Activated naive CD4-positive, alpha-beta T cell treated with anti-CD3 and anti-CD28 coated beads, Interleukin-2, amount 50 U/mL, for 24 hours (primary cell): ENCODE results near the gene SRPK3.
"Not testable (repeated sequence)": the region's sequence is repeated elsewhere in the genome, so short reads cannot be mapped to it uniquely, and the experiment has no call there.

Experiments
- H3K27ac Mint-ChIP-seq: one replicate; pipeline ENCODE4 v1.8.0; 2021; ENCODE audit warnings: mild to moderate bottlenecking, mixed read lengths
- H3K27me3 Mint-ChIP-seq: one replicate; pipeline ENCODE4 v1.8.0; 2021; ENCODE audit warnings: mixed read lengths
- H3K36me3 Mint-ChIP-seq: one replicate; pipeline ENCODE4 v1.8.0; 2021; ENCODE audit warnings: mixed read lengths
- H3K4me1 Mint-ChIP-seq: one replicate; pipeline ENCODE4 v1.8.0; 2021; ENCODE audit warnings: mixed read lengths
- H3K4me3 Mint-ChIP-seq: one replicate; pipeline ENCODE4 v1.8.0; 2021; ENCODE audit warnings: mild to moderate bottlenecking, mixed read lengths
- H3K9me3 Mint-ChIP-seq: one replicate; pipeline ENCODE4 v1.8.0; 2021; ENCODE audit warnings: mixed read lengths

The SRPK3 gene

DNA sequence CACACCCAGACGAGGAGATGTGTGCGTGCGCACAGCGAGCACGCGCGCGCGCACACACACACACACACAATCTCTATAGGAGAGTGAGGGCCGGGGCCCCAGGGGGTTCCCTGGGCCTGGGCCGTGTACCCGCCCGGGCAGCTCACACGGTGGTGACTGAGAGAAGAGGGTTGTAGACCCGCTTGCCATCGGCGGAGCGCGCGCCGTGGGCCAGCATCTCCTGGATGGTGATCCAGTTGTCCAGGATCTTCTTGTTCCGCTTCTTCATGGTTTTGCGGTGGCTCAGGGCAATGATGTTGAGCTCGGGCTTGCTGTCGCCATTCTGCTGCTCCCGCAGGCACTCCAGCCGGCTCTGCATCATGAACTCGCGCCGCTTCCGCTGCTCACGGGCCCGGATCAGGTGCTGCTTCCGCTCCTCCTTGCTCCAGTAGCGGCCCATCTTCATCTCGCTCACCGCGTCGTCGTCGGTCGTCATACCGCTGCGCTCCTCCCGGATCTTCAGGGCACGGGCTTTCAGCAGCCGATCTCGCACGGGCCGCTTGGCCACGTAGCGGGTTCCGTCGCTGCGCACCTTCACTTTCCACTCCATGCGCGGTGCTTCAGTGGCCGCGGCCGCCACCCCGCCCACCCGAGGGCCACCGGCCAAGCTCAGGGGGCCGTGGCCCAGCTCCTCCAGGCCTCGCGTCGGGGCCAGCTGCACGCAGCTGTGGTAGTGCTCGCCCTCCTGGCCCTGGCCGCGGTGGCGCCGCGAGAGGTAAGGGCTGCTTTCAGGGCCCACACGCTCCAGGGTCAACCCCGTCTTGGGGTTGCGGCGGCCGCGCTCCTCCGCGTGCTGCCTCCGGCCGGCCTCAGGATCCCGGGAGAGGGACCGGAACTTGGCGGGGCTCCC, 22.6 kb downstream of the SRPK3 start:
- Mint-ChIP-seq H3K27me3 (no peaks in the 10 kb centered on the region), H3K36me3 (no peaks in the 10 kb centered on the region), H3K4me1 (no peaks in the 10 kb centered on the region), H3K27ac (no peak overlapping the region), H3K4me3 (no peak overlapping the region), H3K9me3 (no peaks in the 10 kb centered on the region)

DNA sequence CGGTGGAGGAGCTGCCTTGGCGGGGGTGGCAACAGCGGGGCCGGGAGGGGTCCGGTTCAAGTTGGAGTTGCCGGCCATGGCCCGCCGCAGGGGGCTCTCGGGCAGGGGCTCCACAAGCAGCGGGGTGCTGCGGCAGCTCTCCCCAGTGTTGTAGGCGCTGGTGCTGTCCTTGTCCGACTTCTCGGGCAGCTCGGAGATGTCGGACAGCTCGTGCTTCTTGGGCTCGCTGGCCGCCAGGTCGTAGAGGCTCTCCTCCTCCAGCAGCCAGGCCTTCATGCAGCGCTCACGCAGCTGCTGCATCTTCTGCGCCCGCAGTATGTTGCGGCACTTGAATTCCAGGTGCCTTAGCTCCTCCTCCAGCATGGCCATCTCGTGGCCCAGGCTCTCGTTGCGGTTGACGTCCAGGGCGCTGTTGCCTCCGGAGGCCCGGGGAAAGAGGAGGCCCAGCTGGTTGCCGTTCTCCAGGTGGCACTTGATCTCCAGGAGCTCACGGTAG, 23.3 kb downstream of the SRPK3 start:
- Mint-ChIP-seq H3K4me3 (no peak overlapping the region), H3K36me3 (no peaks in the 10 kb centered on the region), H3K4me1 (no peaks in the 10 kb centered on the region), H3K27ac (no peak overlapping the region), H3K9me3 (no peaks in the 10 kb centered on the region), H3K27me3 (no peaks in the 10 kb centered on the region)

DNA sequence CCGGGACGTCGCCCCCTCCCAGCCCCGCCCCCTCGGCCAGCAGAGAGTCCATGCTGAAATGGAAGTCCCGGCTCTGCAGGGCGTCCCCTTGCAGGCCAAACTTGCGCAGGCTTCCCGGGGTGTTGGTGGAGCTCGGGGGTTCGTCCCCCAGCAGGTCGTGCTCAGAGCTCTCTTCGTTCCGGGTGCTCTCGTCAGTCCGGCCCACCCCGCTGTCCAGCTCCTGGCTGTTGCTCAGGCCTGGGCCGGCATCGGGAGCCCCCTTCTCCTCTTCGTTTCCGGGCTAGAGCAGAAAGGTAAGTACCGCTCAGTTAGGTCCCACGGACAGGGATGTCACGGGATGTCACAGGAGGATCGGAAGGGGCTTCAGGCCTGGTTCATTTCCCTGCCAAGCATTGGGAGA, 23.8 kb downstream of the SRPK3 start:
- H3K4me3 Mint-ChIP-seq: no peak overlapping the region
- H3K27me3 Mint-ChIP-seq: no peaks in the 10 kb centered on the region
- no peaks in the 10 kb centered on the region for H3K4me1 Mint-ChIP-seq
- no peak overlapping the region for H3K27ac Mint-ChIP-seq
- H3K36me3 Mint-ChIP-seq: no peaks in the 10 kb centered on the region
- no peaks in the 10 kb centered on the region for H3K9me3 Mint-ChIP-seq

DNA sequence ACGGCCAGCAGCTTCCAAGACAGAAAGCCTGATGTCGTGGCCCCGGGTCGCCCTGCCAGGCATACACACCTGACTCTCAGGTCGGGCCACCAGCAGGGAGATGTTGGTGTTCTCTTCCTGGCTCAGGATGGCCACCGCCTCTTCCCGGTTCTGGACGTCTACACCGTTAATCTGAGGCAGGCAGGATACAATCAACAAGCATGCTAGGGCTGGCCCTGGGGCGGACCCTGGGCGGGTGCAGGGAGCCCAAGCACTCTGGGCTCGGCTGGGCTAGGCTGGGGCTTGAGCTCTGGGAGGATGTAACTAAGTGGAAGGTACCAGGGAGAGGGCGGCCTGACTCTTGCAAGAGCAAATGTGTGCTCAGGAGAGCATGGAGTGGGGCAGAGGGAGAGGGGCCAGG, 24.6 kb downstream of the SRPK3 start:
- no peaks in the 10 kb centered on the region for H3K9me3 Mint-ChIP-seq
- no peaks in the 10 kb centered on the region for H3K4me1 Mint-ChIP-seq
- H3K4me3 Mint-ChIP-seq: no peak overlapping the region
- no peak overlapping the region for H3K27ac Mint-ChIP-seq
- no peaks in the 10 kb centered on the region for H3K27me3 Mint-ChIP-seq
- no peaks in the 10 kb centered on the region for H3K36me3 Mint-ChIP-seq

DNA sequence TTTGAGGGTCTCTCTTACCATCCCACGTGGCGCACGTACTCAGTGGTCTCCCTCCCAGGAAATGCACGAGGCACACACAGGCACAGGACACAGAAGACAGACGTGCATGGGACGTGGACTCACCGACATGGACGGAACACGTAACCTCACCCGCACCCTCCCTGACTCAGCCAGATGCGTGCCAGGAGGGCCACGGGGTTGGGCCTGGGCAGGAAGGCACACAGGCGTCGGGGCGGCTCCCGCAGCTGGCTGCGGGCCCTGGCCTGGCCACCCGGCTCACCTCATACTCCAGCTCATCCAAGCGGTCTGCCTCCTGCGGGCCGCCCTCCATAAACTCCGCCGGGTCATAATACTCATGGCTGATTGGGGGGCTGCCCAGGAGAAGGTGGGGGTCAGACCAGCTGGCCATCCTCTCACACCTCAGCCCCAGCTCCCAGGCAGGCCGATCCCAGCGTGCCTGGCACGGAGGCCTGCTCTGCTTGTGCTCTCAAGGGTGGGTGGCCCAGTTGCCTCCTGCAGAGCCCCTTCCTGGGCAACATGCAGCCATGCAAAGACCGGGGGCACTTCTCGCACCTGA, 26.2 kb downstream of the SRPK3 start:
- Mint-ChIP-seq H3K27ac (no peak overlapping the region), H3K4me1 (no peaks in the 10 kb centered on the region), H3K27me3 (no peaks in the 10 kb centered on the region), H3K36me3 (no peaks in the 10 kb centered on the region), H3K9me3 (no peaks in the 10 kb centered on the region), H3K4me3 (no peak overlapping the region)

DNA sequence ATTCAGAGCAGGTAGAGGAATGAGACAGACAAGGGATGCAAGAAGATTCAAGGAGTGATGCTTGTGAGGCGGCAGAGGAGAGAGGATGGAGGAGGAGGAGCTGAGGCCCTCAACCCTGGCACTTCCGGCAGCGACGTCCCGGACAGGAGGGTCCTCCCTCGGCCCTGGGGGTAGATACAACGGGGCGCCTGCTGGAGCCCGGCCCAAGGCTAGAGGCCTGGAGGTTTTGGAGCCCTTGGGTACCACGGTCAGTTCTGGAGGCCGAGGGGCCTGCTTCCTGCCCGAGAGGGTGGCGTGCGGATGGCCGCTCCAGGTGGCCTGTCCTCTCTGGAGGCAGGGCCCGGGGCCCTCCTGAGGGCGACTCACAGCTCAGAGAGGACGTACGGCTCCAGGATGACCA, 27.1 kb downstream of the SRPK3 start:
- H3K4me1 Mint-ChIP-seq: no peaks in the 10 kb centered on the region
- no peak overlapping the region for H3K27ac Mint-ChIP-seq
- H3K9me3 Mint-ChIP-seq: no peaks in the 10 kb centered on the region
- no peak overlapping the region for H3K4me3 Mint-ChIP-seq
- H3K27me3 Mint-ChIP-seq: no peaks in the 10 kb centered on the region
- no peaks in the 10 kb centered on the region for H3K36me3 Mint-ChIP-seq

DNA sequence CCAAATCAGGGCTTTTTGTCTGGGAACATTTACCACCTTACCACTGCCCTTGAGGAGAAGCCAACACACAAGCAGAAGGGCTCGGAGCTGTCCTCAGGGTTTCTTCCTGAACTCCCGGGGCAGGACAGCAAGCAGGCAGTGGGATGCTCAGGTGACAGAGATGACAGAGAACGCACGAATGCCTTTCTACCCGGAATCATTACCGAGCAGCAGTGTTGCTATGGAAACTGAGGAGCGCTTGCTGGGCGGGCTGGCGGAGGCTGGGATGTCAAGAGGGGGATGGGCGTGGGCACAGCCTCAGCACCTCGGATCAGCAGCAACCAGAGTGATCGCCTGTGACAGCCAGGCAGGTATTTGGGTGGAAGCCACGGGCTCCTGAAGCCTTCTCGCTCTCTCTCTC, 31.4 kb downstream of the SRPK3 start:
- H3K36me3 Mint-ChIP-seq: no peaks in the 10 kb centered on the region
- no peaks in the 10 kb centered on the region for H3K9me3 Mint-ChIP-seq
- peaks cover 14% of the 10 kb centered on the region for H3K4me1 Mint-ChIP-seq
- H3K27ac Mint-ChIP-seq: no peak overlapping the region
- H3K4me3 Mint-ChIP-seq: no peak overlapping the region
- H3K27me3 Mint-ChIP-seq: no peaks in the 10 kb centered on the region

DNA sequence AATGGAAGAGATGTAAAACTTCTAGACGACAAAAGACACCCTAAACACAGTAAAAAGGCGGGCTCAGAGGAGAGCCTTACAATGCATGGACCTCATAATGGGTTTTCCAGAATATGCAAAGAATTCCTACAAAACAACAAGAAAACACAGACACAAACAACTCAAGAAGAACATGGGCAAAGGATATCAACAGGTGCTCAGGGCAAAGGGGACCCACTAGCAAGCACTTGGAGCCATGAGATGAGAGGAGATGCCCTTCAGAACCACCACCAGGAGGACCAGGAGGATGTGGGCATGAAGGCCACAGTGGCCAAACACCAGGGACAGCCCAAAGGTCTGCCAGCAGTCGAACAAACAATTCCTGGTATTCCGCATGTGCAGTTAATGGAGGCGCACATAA, 32.3 kb downstream of the SRPK3 start:
- Mint-ChIP-seq H3K4me1 (peaks cover 19% of the 10 kb centered on the region), H3K9me3 (no peaks in the 10 kb centered on the region), H3K27ac (peak overlapping the region; percentile 63), H3K4me3 (no peak overlapping the region), H3K36me3 (no peaks in the 10 kb centered on the region), H3K27me3 (no peaks in the 10 kb centered on the region)

DNA sequence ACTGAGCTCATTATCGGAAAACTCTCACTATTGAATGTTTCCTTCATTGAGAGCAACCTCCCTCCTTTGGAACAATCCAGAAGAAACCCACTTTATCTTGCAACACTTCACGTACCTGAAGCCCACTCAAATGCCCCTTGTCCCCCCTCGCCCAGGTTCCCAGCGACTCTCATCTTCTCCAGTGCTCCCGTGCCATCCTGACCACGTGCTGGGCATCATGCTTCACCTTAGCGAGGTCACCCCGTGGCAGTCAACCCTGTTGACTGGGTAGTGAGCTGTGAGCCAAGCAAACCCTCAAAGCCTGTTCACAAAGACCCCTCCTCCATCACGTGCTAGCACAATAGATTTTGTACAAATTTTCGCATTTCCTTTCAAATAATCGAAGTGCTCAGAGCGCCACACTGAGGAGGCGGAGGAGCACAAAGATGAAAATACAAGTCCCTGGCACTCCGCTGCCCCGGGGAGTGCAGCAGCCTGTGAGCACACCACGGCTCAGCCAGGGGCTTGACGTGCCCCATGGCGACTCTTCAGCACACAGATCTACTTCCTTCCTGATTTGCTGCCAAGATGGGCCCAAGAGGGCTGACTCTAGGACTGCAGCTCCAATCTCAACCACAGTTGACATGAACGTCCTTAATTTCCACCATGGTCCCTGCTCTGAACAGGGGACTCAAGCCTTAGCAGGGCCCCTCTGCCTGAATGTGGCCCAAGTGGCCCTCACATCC, 33.9 kb downstream of the SRPK3 start:
- H3K9me3 Mint-ChIP-seq: no peaks in the 10 kb centered on the region
- no peaks in the 10 kb centered on the region for H3K36me3 Mint-ChIP-seq
- H3K27ac Mint-ChIP-seq: no peak overlapping the region
- H3K4me3 Mint-ChIP-seq: no peak overlapping the region
- peaks cover 24% of the 10 kb centered on the region for H3K4me1 Mint-ChIP-seq
- no peaks in the 10 kb centered on the region for H3K27me3 Mint-ChIP-seq

DNA sequence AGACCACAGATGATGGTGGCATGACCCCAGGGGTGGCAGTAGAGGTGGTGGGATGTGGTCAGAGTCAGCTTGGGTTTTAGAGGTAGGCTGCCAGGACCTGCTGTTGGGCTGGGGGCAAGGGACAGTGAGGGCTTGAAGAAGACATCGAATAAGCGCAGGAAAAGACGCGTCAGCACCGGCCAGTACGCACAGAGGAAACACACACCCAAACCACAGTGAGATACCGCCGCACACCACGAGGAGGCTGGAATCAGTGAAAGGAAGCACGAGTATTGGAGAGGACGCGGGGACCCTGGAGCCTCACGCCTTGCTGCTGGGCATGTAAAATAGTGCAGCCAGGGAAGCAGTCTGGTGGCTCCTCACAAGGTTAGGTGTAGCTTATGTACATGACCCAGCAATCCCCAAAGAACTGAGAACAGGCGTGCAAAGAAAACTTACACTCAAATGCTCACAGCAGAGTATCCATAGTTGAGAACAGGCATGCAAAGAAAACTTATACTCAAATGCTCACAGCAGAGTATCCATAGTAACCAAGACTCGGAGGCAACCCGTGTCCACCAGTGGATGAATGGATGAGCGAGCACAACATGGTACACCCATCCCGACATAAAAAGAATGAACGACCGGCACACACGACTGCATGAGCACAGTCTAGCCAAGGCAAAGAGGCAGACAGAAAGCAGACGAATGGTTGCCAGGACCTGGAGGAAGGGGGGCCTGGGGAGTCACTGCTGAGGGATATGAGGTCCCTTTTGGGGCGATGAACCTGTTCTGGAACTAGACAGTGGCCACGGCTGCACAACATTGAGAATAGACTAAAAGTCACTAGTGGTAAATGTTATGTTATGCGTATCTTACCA, 36.2 kb downstream of the SRPK3 start:
- Mint-ChIP-seq H3K4me1 (peaks cover 40% of the 10 kb centered on the region), H3K27ac (peak overlapping the region; percentile 55), H3K9me3 (no peaks in the 10 kb centered on the region), H3K4me3 (peak overlapping the region; percentile 44), H3K36me3 (no peaks in the 10 kb centered on the region), H3K27me3 (no peaks in the 10 kb centered on the region)

DNA sequence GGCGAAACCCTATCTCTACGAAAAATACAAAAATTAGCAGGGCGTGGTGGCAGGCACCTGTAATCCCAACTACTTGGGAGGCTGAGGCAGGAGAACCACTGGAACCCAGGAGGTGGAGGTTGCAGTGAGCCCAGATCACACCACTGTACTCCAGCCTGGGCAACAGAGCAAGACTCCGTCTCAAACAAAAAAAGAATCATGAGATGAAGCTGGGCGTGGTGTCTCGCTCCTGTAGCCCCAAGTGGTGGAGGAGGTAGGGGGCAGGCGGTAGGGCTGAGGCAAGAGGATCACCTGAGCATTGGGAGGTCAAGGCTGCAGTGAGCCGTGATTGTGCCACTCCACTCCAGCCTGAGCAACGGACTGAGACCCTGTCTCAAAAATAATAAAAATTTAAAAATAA, 37.2 kb downstream of the SRPK3 start:
- peaks cover 47% of the 10 kb centered on the region for H3K4me1 Mint-ChIP-seq
- not testable (repeated sequence) for H3K9me3 Mint-ChIP-seq, H3K36me3 Mint-ChIP-seq, H3K4me3 Mint-ChIP-seq, H3K27me3 Mint-ChIP-seq, H3K27ac Mint-ChIP-seq

DNA sequence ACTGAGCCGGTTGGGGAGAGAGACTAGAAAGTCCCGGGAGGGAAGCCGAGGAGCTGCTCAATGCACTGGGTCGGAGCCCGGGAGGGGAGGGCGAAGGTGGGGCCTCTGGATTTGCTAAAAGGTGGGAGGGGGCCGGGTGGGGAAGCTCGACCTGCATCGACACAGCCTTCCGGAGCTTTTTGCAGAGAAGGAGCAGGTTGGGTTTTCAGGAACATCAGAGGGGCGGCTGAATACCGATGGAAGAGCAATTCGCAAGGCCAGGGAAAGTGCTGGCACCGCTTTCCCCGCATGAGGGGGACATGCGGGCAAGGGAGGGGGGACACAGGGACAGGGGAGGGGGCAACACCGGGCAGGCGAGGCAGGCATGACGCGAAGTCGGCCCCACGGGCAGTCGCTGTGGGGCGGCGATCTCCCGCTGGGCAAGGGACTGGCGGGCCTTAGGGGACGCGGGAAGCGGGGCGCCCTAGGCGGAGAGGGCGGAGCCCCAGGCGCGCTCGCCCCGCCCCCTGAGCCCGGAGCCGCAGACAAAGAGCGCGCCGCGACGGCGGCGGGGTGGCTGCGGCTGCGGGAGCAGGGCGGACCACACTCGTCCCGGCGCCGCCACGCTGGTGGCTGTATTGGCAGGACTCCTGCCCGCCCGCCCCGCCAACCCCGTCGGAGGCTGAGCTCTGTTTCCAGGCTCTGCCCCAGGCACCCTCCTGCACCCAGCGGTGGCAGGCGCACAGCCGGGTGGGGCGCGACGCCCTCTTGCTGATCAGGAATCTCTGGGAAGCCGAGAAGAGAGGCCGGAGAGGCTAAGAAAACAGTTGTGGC, 37.9 kb downstream of the SRPK3 start:
- no peak overlapping the region for H3K27ac Mint-ChIP-seq
- peaks cover 50% of the 10 kb centered on the region for H3K4me1 Mint-ChIP-seq
- peak overlapping the region; percentile 62 for H3K4me3 Mint-ChIP-seq
- H3K9me3 Mint-ChIP-seq: no peaks in the 10 kb centered on the region
- no peaks in the 10 kb centered on the region for H3K36me3 Mint-ChIP-seq
- H3K27me3 Mint-ChIP-seq: no peaks in the 10 kb centered on the region

DNA sequence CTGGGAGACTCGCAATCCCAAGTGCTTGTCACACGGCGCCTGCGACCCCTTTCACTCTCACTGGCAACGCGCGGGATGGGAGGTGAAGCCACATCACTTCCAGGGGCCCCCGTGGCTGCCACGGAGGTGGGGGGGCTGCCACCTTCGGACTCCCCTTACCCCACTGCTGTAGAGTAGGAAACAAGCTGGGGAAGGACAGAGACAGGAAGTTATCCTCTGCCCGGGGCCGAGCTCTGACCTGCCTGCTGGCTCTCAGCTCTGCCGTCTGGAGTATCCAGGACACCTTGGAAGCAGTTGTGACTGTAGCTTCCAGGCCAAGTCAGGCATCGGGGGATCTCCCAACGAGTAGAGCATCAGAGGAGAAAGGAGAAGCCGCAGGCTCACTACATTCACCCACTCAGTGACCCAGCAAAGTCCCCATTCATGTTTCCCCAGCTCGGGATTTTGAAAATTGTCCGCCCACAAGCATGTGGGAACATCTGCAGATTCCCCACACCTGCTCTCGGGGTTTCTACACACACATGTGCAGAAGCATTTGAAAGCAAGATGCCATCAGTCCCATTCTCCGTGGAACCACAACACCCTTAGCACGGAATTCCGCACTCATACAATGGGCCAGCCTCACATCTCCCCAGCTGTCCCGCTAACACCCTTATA, 38.7 kb downstream of the SRPK3 start:
- no peaks in the 10 kb centered on the region for H3K27me3 Mint-ChIP-seq
- H3K4me3 Mint-ChIP-seq: peak overlapping the region; percentile 62
- H3K36me3 Mint-ChIP-seq: no peaks in the 10 kb centered on the region
- peaks cover 51% of the 10 kb centered on the region for H3K4me1 Mint-ChIP-seq
- no peak overlapping the region for H3K27ac Mint-ChIP-seq
- no peaks in the 10 kb centered on the region for H3K9me3 Mint-ChIP-seq

DNA sequence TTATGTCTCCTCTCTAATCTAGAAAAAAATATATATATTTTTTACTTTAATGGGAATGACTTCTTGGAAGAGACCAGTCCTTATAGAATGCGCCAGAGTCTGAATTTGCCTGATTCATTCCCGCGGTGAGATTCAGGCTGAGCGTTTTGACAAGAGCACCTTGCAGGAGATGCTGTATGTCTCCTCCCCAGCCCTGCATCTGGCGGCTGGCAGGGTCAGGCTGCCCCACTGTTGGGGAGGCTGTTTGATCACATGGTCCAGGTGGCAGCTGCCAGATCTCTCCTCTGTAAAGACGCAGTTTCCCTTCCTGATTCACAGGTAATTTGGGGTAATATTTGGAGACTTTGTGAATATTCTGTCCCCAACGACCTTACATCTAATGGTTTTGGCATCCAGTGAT, 39.8 kb downstream of the SRPK3 start:
- no peaks in the 10 kb centered on the region for H3K27me3 Mint-ChIP-seq
- no peaks in the 10 kb centered on the region for H3K36me3 Mint-ChIP-seq
- H3K27ac Mint-ChIP-seq: no peak overlapping the region
- H3K4me3 Mint-ChIP-seq: no peak overlapping the region
- peaks cover 45% of the 10 kb centered on the region for H3K4me1 Mint-ChIP-seq
- H3K9me3 Mint-ChIP-seq: no peaks in the 10 kb centered on the region
